Type B pancreatic cell (in vitro differentiated cells): ENCODE results near the gene ADAP1. TPM values are rescaled to one million over a fixed set of nuclear protein-coding genes. Genes with fewer than 3 reads are reported as not detected.
"Not testable (repeated sequence)": the region's sequence is repeated elsewhere in the genome, so short reads cannot be mapped to it uniquely, and the experiment has no call there.

Source experiments
- DNase-seq: peaks from one replicate; pipeline ENCODE4 v3.0.0; 2021; ENCODE audit warnings: mixed read lengths; ENCODE audit not compliant: unreplicated experiment; ENCODE audit errors: extremely low spot score
- H3K27ac Mint-ChIP-seq: 2 replicates; pipeline ENCODE4 v1.8.0; 2021; ENCODE audit warnings: mild to moderate bottlenecking, mixed read lengths
- H3K27me3 Mint-ChIP-seq: 2 replicates; pipeline ENCODE4 v1.8.0; 2021; ENCODE audit warnings: mixed read lengths
- H3K36me3 Mint-ChIP-seq: 2 replicates; pipeline ENCODE4 v1.8.0; 2021; ENCODE audit warnings: mixed read lengths
- H3K4me1 Mint-ChIP-seq: one replicate; pipeline ENCODE4 v1.8.0; 2021; ENCODE audit warnings: mixed read lengths; ENCODE audit not compliant: unreplicated experiment
- H3K4me3 Mint-ChIP-seq: 2 replicates; pipeline ENCODE4 v1.8.0; 2021; ENCODE audit warnings: mild to moderate bottlenecking, mixed read lengths
- H3K9me3 Mint-ChIP-seq: 2 replicates; pipeline ENCODE4 v1.8.0; 2021; ENCODE audit warnings: mixed read lengths
- CTCF ChIP-seq: fragments of 200-600 bp; sonication (generic); conservative IDR thresholded peaks from 2 replicates; pipeline ENCODE4 v1.5.0; 2021; ENCODE audit warnings: antibody characterized with exemption, mild to moderate bottlenecking
- total RNA-seq: library from RNA; stranded (reverse); gene quantifications from 2 replicates; pipeline ENCODE4 v1.2.1, GENCODE V29; 2021; ENCODE audit warnings: low replicate concordance

Gene ADAP1
- total RNA-seq, 1 donor from 2014 or later: 15.7 TPM

GRCh38 chr7:963236-964078 lies 9.0 kb upstream of the ADAP1 start:
- H3K27ac Mint-ChIP-seq: no peak overlapping the region

GRCh38 chr7:962401-963081 lies 8.1 kb upstream of the ADAP1 start:
- no peak for DNase-seq
- Mint-ChIP-seq H3K36me3 (no peaks in the 10 kb centered on the region), H3K27ac (no peak overlapping the region), H3K27me3 (no peaks in the 10 kb centered on the region), H3K4me1 (peaks cover 14% of the 10 kb centered on the region), H3K9me3 (no peaks in the 10 kb centered on the region), H3K4me3 (no peak overlapping the region)
- no peak for TF ChIP-seq CTCF

More at GRCh38 chr7:963236-964078, 9.0 kb upstream of the ADAP1 start:
- Mint-ChIP-seq H3K27me3 (no peaks in the 10 kb centered on the region), H3K36me3 (peaks cover 4% of the 10 kb centered on the region), H3K4me3 (no peak overlapping the region), H3K9me3 (no peaks in the 10 kb centered on the region), H3K4me1 (peaks cover 14% of the 10 kb centered on the region)
- TF ChIP-seq CTCF: no peak
- DNase-seq: no peak

GRCh38 chr7:961546-962400 lies 7.3 kb upstream of the ADAP1 start:
- no peak overlapping the region for H3K27ac Mint-ChIP-seq
- DNase-seq: no peak
- no peak for TF ChIP-seq CTCF
- H3K4me1 Mint-ChIP-seq: peaks cover 14% of the 10 kb centered on the region
- no peaks in the 10 kb centered on the region for H3K36me3 Mint-ChIP-seq
- no peak overlapping the region for H3K4me3 Mint-ChIP-seq
- no peaks in the 10 kb centered on the region for H3K27me3 Mint-ChIP-seq
- H3K9me3 Mint-ChIP-seq: no peaks in the 10 kb centered on the region

GRCh38 chr7:960972-961371 lies 6.5 kb upstream of the ADAP1 start:
- H3K27ac Mint-ChIP-seq: peak overlapping the region; percentile 16
- H3K4me3 Mint-ChIP-seq, H3K9me3 Mint-ChIP-seq, DNase-seq, H3K27me3 Mint-ChIP-seq, H3K36me3 Mint-ChIP-seq: not testable (repeated sequence)
- H3K4me1 Mint-ChIP-seq: peaks cover 14% of the 10 kb centered on the region

GRCh38 chr7:960269-960871 lies 5.9 kb upstream of the ADAP1 start:
- Mint-ChIP-seq H3K9me3 (no peaks in the 10 kb centered on the region), H3K36me3 (no peaks in the 10 kb centered on the region), H3K27me3 (peaks cover 7% of the 10 kb centered on the region), H3K4me3 (no peak overlapping the region), H3K27ac (peak overlapping the region; percentile 16), H3K4me1 (peaks cover 14% of the 10 kb centered on the region)
- no peak for TF ChIP-seq CTCF
- DNase-seq: no peak

GRCh38 chr7:959740-960139 lies 5.3 kb upstream of the ADAP1 start:
- not testable (repeated sequence) for H3K9me3 Mint-ChIP-seq, H3K4me3 Mint-ChIP-seq, H3K4me1 Mint-ChIP-seq, H3K36me3 Mint-ChIP-seq, DNase-seq, H3K27ac Mint-ChIP-seq
- peaks cover 11% of the 10 kb centered on the region for H3K27me3 Mint-ChIP-seq
